SH-SY5Y (cell line): Measurements from ENCODE around the gene PHKA1.

Experiments
- GATA2 ChIP-seq: IDR thresholded peaks from 2 replicates; pipeline ENCODE4 v1.6.1; 2011; ENCODE audit warnings: mild to moderate bottlenecking, low read depth, low read length
- GATA3 ChIP-seq: IDR thresholded peaks from 2 replicates; pipeline ENCODE4 v1.6.1; 2011; ENCODE audit warnings: low read depth, mild to moderate bottlenecking, low read length, moderate library complexity

The PHKA1 gene

DNA sequence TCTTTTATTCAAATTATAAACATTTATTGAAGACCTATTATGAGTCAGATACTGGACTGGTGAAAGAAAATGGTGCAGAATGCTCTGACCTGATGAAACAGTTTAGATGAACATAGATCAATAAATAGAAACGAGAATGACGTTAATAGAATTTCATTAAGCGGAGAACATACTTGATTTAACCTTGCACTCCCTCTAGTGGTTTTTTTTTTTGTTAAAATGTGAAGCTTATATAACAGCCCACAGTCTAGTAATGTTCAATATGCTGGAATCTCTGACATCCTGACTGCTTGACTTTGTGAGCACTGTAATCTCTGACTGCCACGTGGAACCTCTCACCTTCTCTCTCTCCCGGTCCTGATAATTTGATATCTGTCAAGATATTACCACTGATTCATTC is 173.8 kb downstream of the PHKA1 start:
- TF ChIP-seq GATA2 (no peak), GATA3 (no peak)

DNA sequence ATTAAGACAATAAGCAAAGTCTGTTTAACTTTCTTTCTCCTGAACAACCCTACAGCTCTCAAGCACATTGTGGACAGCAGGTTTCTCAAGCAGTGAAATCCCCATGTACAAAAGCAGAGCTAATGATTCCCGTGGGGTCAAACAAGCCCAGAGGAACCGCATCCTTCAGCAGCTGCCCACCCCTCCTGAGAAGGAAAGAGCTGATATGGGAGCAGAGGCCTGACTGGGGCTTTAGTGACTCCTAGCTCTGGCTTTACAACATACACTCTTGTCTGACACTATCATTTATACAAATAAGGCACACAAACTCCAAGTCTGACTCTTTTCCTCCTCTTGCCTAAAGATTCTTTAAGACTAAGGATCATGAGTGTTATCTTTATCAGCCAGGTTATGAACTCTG is 174.3 kb downstream of the PHKA1 start:
- no peak for TF ChIP-seq GATA2
- TF ChIP-seq GATA3, result no peak

DNA sequence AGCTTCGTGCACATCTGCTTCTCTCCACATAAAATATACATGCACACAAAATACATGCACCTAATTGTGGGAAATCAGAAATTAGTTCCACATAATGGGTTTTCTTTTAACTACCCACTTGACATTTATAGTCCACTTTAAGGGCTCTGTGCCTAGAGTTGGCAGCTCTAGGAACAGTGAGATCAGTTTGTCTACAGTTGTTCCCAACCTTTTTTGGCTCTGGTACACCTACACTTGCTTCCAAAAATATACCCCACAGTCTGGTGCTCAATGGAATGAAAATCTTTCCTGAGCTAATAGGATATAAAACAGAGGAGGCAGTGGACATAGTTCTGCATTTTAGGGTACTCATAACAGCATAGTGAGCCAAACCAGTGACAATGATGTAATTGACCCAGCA is 177.6 kb downstream of the PHKA1 start:
- TF ChIP-seq GATA3, result no peak

DNA sequence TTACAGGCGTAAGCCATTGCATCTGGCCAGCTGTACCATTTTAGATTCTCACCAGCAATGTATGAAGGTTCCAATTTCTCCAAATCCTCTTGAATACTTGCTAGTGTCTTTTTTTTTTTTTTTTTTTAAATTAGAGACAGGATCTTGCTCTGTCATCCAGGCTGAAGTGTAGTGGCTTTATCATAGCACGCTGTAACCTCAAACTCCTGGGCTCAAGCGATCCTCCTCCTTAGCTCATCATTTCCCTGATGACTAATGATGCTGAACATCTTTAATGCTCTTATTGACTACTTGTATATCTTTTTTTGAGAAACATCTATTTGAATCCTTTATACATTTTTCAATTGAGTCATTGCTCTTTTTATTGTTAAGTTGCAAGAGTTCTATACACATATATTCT is 181.7 kb downstream of the PHKA1 start:
- no peak for TF ChIP-seq GATA2
- TF ChIP-seq GATA3, result no peak
